Transverse colon (tissue), 4 donors: ENCODE data around the gene GPR158. TPM values are rescaled to one million over a fixed set of nuclear protein-coding genes. Genes with fewer than 3 reads are reported as not detected.

ENCODE experiments used
- DNase-seq: peaks from one replicate; pipeline ENCODE4 v3.0.0-alpha.2; 2019
- H3K27ac ChIP-seq, 4 donors: fragments of 200-600 bp; sonication (generic); 2 replicates each; pipeline ENCODE4 v1.5.1; 2016 to 2018; ENCODE audit warnings: inconsistent platforms in 4 of 4
- H3K27me3 ChIP-seq: fragments of 200-600 bp; sonication (generic); 2 replicates; pipeline ENCODE4 v1.5.1; 2017; ENCODE audit warnings: inconsistent platforms
- H3K36me3 ChIP-seq, 4 donors: fragments of 200-600 bp; sonication (generic); 2 replicates each; pipeline ENCODE4 v1.5.1; 2017 to 2019; ENCODE audit warnings: inconsistent platforms in 4 of 4
- H3K4me1 ChIP-seq, 4 donors: fragments of 200-600 bp; sonication (generic); 2 replicates each; pipeline ENCODE4 v1.5.1; 2017 to 2020; ENCODE audit warnings: inconsistent platforms in 4 of 4
- H3K4me3 ChIP-seq, 4 donors: fragments of 200-600 bp; sonication (generic); 1 replicate in 1 of 4; 2 replicates in 3 of 4; pipeline versions ENCODE4 v1.5.1 to v1.6.1; 2017 to 2019; ENCODE audit warnings: inconsistent platforms in 4 of 4
- H3K9me3 ChIP-seq, 2 donors: fragments of 200-600 bp; sonication (generic); 2 replicates each; pipeline ENCODE4 v1.5.1; 2017 to 2019; ENCODE audit warnings: inconsistent platforms in 2 of 2
- EP300 ChIP-seq: sonication (generic); formaldehyde crosslinking; IDR thresholded peaks from one replicate; pipeline ENCODE4 v1.6.1; 2017; ENCODE audit warnings: antibody characterized with exemption, low read depth
- POLR2A ChIP-seq: fragments of 450-650 bp; IDR thresholded peaks from one replicate; pipeline ENCODE4 v1.6.1; 2016; ENCODE audit warnings: antibody characterized with exemption, mild to moderate bottlenecking, moderate library complexity
- POLR2AphosphoS5 ChIP-seq, 3 donors: sonication (generic); formaldehyde crosslinking; IDR thresholded peaks; one replicate each; pipeline ENCODE4 v1.6.1; 2016; ENCODE audit warnings: antibody characterized with exemption in 3 of 3
- WGBS, 2 donors: methylation state at CpG; one replicate each; pipeline ENCODE4 v1.1.5; 2018; ENCODE audit warnings: low coverage in 1 of 2; 5-methylcytosine and 5-hydroxymethylcytosine counted together
- in situ Hi-C, 4 donors: fragments of 200-750 bp; cut with MboI; loops; one replicate each; pipeline versions ENCODE4 v1.15.0 to v1.15.1; 2017; ENCODE audit warnings: low sequenced_read_pairs in 3 of 4, low pct_ligation_motif_present in 1 of 4, low pct_unique_long_range_greater_than_20kb in 1 of 4
- intact Hi-C: fragments of 100-400 bp; cut with DNase I; formaldehyde crosslinking; loops from one replicate; pipeline ENCODE4 v1.15.1; 2023; ENCODE audit warnings: low total_unique reads
- total RNA-seq, 4 donors: library from RNA; depleted of rRNA; stranded (reverse); fragments of >200 nt; gene quantifications; one replicate each; pipeline ENCODE4 v1.1.0, GENCODE V29; 2016
- TF ChIP-seq, protein P1 (sequence below), 5 experiments: fragments of 200-600 bp in 3 of 5; fragments of 450-650 bp in 2 of 5; sonication (generic) in 3 of 5; IDR thresholded peaks; 1 replicate in 2 of 5; 2 replicates in 3 of 5; pipeline ENCODE4 v1.5.1; 2016 to 2017; ENCODE audit warnings: antibody characterized with exemption in 5 of 5, inconsistent platforms in 3 of 5, mild to moderate bottlenecking in 2 of 5, moderate library complexity in 1 of 5

The GPR158 gene
- total RNA-seq, 4 donors from 2014 or later = 0.16 to 0.27 TPM; not detected in 2

DNA sequence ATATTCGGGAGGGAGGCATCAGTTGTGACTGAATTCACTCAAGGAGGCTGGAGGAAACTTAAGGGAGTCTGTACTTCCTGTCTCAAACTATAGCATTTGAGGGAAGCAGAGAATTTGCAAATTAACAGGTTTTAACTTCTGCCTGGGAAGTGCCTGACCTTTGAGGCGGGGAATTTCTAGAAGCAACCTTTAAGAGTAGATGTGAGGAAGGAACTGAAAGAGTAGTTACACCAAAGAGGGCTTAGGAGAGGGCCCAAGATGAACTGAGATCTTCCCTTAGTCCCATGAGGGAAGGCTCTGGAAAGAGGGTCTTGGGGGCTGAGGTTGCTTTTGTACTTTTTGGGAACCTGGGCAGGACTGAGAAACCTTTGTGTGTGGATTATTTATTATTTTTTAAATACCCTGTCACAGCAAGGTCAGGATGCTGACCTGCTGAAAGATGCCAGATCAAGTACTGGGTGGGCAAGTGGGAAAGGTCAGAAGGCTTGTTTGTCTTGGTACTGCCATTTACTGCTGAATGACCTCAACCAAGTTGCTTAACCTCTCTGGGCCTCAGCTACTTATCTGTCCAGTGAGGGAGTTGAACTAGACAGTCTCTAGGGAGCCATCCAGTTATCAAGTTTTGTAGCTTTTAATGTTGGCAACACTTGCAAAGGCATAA lies 2.4 kb downstream of the GPR158 start:
- TF ChIP-seq, protein P1, sequence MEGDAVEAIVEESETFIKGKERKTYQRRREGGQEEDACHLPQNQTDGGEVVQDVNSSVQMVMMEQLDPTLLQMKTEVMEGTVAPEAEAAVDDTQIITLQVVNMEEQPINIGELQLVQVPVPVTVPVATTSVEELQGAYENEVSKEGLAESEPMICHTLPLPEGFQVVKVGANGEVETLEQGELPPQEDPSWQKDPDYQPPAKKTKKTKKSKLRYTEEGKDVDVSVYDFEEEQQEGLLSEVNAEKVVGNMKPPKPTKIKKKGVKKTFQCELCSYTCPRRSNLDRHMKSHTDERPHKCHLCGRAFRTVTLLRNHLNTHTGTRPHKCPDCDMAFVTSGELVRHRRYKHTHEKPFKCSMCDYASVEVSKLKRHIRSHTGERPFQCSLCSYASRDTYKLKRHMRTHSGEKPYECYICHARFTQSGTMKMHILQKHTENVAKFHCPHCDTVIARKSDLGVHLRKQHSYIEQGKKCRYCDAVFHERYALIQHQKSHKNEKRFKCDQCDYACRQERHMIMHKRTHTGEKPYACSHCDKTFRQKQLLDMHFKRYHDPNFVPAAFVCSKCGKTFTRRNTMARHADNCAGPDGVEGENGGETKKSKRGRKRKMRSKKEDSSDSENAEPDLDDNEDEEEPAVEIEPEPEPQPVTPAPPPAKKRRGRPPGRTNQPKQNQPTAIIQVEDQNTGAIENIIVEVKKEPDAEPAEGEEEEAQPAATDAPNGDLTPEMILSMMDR (IDR thresholded peaks at IDR 0.05) = no peak
- no peak for TF ChIP-seq EP300
- H3K27ac ChIP-seq = no peak overlapping the region
- H3K9me3 ChIP-seq = no peaks in the 10 kb centered on the region
- peaks cover 59% of the 10 kb centered on the region for H3K27me3 ChIP-seq
- peaks cover 8 to 22% (median 16%) of the 10 kb centered on the region in 4 donors for H3K4me1 ChIP-seq
- whole genome bisulfite sequencing, 2 donors = 40 to 53% methylated on average over 2 of the region's 2 CpGs
- DNase-seq = no peak
- in situ Hi-C loops = no loop called here
- H3K4me3 ChIP-seq = no peak overlapping the region
- intact Hi-C loops = no loop called here
- no peaks in the 10 kb centered on the region for H3K36me3 ChIP-seq

DNA sequence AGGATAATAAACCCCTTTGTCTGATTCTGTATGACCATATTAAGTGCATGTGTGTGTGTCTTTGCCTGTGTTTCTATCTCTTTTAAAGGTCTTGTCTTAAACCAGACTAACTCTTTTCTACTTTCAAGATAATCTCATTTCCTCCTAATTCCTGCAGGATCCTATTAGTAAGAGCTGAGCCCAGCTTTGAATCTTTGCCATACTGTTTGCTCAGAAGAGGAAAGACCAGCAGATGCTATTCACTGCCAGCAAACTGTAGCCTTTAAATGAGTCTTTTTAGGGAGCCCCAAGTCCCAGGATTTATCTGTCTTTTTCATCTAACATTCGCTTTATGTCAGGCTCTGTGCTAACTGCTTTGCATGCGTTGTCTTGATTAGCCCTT lies 2.9 kb downstream of the GPR158 start:
- peaks cover 59% of the 10 kb centered on the region for H3K27me3 ChIP-seq

DNA sequence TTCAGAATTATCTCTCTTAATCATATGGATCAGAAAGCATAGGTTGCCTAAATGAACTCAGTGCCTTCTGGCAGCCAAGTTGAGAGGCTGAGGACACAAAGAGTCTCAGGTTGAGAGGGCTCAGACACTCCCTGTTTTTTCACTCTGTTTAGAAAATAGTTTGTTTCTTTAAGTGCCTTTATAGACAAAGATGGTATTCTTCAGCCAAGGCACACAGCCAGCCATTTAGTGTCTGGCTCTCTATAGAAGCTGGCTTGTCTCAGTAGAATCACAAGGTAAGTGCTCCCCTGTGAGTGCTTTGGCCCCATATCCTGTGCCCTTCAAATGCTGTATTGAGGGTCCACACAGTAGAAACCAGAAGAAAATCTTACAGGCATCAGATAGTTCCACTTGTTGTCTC lies 3.6 kb downstream of the GPR158 start:
- peaks cover 53% of the 10 kb centered on the region for H3K27me3 ChIP-seq
- H3K36me3 ChIP-seq = no peaks in the 10 kb centered on the region
- DNase-seq = no peak
- no peak overlapping the region for H3K27ac ChIP-seq
- TF ChIP-seq POLR2AphosphoS5 (IDR thresholded peaks at IDR 0.05) = no peak
- no peak for TF ChIP-seq POLR2A
- TF ChIP-seq, protein P1 (IDR thresholded peaks at IDR 0.05) = no peak
- no peak for TF ChIP-seq EP300
- peaks cover 8 to 22% (median 16%) of the 10 kb centered on the region in 4 donors for H3K4me1 ChIP-seq
- in situ Hi-C loops = no loop called here
- H3K9me3 ChIP-seq = no peaks in the 10 kb centered on the region
- intact Hi-C loops = no loop called here
- no peak overlapping the region for H3K4me3 ChIP-seq

More for the DNA sequence above, 2.9 kb downstream of the GPR158 start:
- TF ChIP-seq, protein P1 (IDR thresholded peaks at IDR 0.05) = no peak
- TF ChIP-seq EP300 (no peak), POLR2AphosphoS5 (IDR thresholded peaks at IDR 0.05) (no peak), POLR2A (no peak)
- H3K4me1 ChIP-seq = peaks cover 8 to 22% (median 16%) of the 10 kb centered on the region in 4 donors
- H3K36me3 ChIP-seq = no peaks in the 10 kb centered on the region
- WGBS, 2 donors = 82 to 94% methylated on average over 2 of the region's 2 CpGs
- no peak overlapping the region for H3K27ac ChIP-seq
- no peaks in the 10 kb centered on the region for H3K9me3 ChIP-seq
- no peak for DNase-seq
- no peak overlapping the region for H3K4me3 ChIP-seq
- in situ Hi-C loops (no loop called here), intact Hi-C loops (no loop called here)

DNA sequence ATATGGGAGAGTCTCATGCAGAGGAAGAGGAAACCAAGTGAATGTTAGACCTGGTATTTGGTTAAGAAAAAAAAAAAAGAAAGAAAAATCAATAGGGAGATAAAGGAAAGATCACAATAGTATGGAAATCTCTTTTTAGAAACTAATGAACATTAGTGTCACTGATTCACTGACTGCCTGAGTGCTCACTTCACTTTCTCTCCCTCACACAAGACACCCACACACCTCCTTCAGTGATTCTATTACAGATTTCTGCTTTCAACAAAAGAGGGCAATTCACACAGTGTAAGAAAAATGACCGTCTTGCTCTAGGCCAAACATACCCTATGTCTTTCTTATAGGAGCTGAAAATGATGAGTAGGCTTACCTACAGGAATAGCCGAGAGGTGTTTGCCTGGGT lies 6.0 kb downstream of the GPR158 start:
- no peak for DNase-seq
- no peak overlapping the region for H3K4me3 ChIP-seq
- intact Hi-C loops (no loop called here), in situ Hi-C loops (no loop called here)
- peaks cover 35% of the 10 kb centered on the region for H3K27me3 ChIP-seq
- 61 to 91% methylated on average over 2 of the region's 2 CpGs for whole genome bisulfite sequencing, 2 donors
- TF ChIP-seq, protein P1 (IDR thresholded peaks at IDR 0.05) = no peak
- TF ChIP-seq POLR2AphosphoS5 (IDR thresholded peaks at IDR 0.05) = no peak
- no peak for TF ChIP-seq POLR2A
- no peak for TF ChIP-seq EP300
- H3K36me3 ChIP-seq = no peaks in the 10 kb centered on the region
- H3K9me3 ChIP-seq = no peaks in the 10 kb centered on the region
- peaks cover 0 to 9% (median 4%) of the 10 kb centered on the region in 4 donors for H3K4me1 ChIP-seq
- H3K27ac ChIP-seq = no peak overlapping the region
